ENCODE data around the gene MYH7. TPM values are rescaled to one million over a fixed set of nuclear protein-coding genes. Genes with fewer than 3 reads are reported as not detected.

The MYH7 gene
- total RNA-seq, 5 donors from 2014 or later (not counting 1 experiment from before 2014, with no cell fraction given), result not detected

- Histone ChIP-seq H3K4me3 (ENCODE audit: control insufficient read depth in 1 of 2, extremely low read depth in 1 of 2, low read length in 1 of 2) (no peak overlapping the region), H3K4me1 (ENCODE audit: control insufficient read depth in 1 of 2, extremely low read depth in 1 of 2, insufficient read depth in 2 of 2, low read length in 2 of 2) (no peaks in the 10 kb centered on the region), H3K9me3 (no peaks in the 10 kb centered on the region), H3K36me3 (ENCODE audit: control insufficient read depth in 2 of 2, extremely low read depth in 1 of 2, insufficient read depth in 1 of 2, low read length in 1 of 2) (no peaks in the 10 kb centered on the region), H3K27me3 (replicated peaks in 1 of 2; ENCODE audit: control insufficient read depth in 2 of 2, extremely low read depth in 1 of 2, insufficient read depth in 2 of 2, low read length in 1 of 2) (peaks cover 0 to 14% of the 10 kb centered on the region in 2 experiments), H3K27ac (ENCODE audit: low read length) (no peak overlapping the region)
- H3K9me3 Mint-ChIP-seq, result no peaks in the 10 kb centered on the region
- ATAC-seq (replicated peaks in 1 of 4), result no peak
- ChIA-PET CTCF (no interaction called here), POLR2A (no interaction called here)
- peaks cover 0 to 2% (median 0%) of the 10 kb centered on the region in 3 donors for H3K4me1 Mint-ChIP-seq
- H3K27me3 Mint-ChIP-seq, result peaks cover 16 to 18% of the 10 kb centered on the region in 2 donors
- no peak overlapping the region for H3K4me3 Mint-ChIP-seq
- no peaks in the 10 kb centered on the region for H3K36me3 Mint-ChIP-seq
- no peak for DNase-seq
- no CpG with 5 or more reads among the region's 1 CpG for WGBS (ENCODE audit: insufficient coverage)
- H3K27ac Mint-ChIP-seq, result no peak overlapping the region
Observed at GRCh38 chr14:23444314-23444713, 8.9 kb upstream of the MYH7 start.

DNA sequence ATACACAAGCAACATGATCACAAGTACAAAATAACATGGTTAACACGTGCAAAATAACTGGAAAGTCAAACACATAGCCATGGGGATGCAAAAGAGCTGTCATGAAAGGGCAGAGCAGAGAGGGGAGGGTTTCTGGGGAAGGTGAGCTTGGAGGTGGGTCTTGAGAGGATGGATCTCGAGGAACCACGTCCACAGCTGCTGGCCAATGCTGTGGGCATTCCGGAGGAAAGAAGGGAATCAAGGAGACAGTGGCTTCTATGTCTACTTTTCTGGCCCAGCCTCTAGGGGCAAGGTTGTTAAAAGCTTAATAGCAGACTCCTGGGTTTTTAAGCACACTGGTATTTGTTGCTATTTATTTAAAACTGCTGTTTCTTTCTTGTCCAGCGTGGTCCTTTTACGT lies 8.4 kb upstream of the MYH7 start:
- peaks cover 15 to 18% of the 10 kb centered on the region in 2 donors for H3K27me3 Mint-ChIP-seq
- CTCF ChIA-PET, result no interaction called here

GRCh38 chr14:23443411-23443812 lies 8.0 kb upstream of the MYH7 start:
- no peak for ATAC-seq (replicated peaks in 1 of 4)
- Histone ChIP-seq H3K27ac (ENCODE audit: low read length) (no peak overlapping the region), H3K9me3 (no peaks in the 10 kb centered on the region), H3K4me1 (ENCODE audit: control insufficient read depth in 1 of 2, extremely low read depth in 1 of 2, insufficient read depth in 2 of 2, low read length in 2 of 2) (no peaks in the 10 kb centered on the region), H3K4me3 (ENCODE audit: control insufficient read depth in 1 of 2, extremely low read depth in 1 of 2, low read length in 1 of 2) (no peak overlapping the region), H3K27me3 (replicated peaks in 1 of 2; ENCODE audit: control insufficient read depth in 2 of 2, extremely low read depth in 1 of 2, insufficient read depth in 2 of 2, low read length in 1 of 2) (peaks cover 0 to 12% of the 10 kb centered on the region in 2 experiments), H3K36me3 (ENCODE audit: control insufficient read depth in 2 of 2, extremely low read depth in 1 of 2, insufficient read depth in 1 of 2, low read length in 1 of 2) (no peaks in the 10 kb centered on the region)
- H3K4me1 Mint-ChIP-seq, result peaks cover 0 to 2% (median 0%) of the 10 kb centered on the region in 3 donors
- no peak overlapping the region for H3K4me3 Mint-ChIP-seq
- peaks cover 15 to 18% of the 10 kb centered on the region in 2 donors for H3K27me3 Mint-ChIP-seq
- no peaks in the 10 kb centered on the region for H3K36me3 Mint-ChIP-seq
- H3K9me3 Mint-ChIP-seq, result no peaks in the 10 kb centered on the region
- DNase-seq, result no peak
- CTCF ChIA-PET, result no interaction called here
- H3K27ac Mint-ChIP-seq, result no peak overlapping the region
- POLR2A ChIA-PET, result interaction anchor here in 1 of 2 donors (0.6 kb wide), 1 partner anchor 265 kb away, joined by 10 read pairs; no protein-coding TSS in a partner anchor
- 83% methylated on average over 4 of the region's 11 CpGs for WGBS (ENCODE audit: insufficient coverage)

More for the DNA sequence above, 8.4 kb upstream of the MYH7 start:
- no peaks in the 10 kb centered on the region for H3K4me1 ChIP-seq (ENCODE audit: control insufficient read depth in 1 of 2, extremely low read depth in 1 of 2, insufficient read depth in 2 of 2, low read length in 2 of 2)
- no peak overlapping the region for H3K4me3 ChIP-seq (ENCODE audit: control insufficient read depth in 1 of 2, extremely low read depth in 1 of 2, low read length in 1 of 2)
- H3K9me3 Mint-ChIP-seq, result no peaks in the 10 kb centered on the region
- DNase-seq, result no peak
- 72% methylated on average over 3 of the region's 6 CpGs for WGBS (ENCODE audit: insufficient coverage)
- H3K9me3 ChIP-seq, result no peaks in the 10 kb centered on the region
- H3K27ac ChIP-seq (ENCODE audit: low read length), result no peak overlapping the region
- peaks cover 0 to 12% of the 10 kb centered on the region in 2 experiments for H3K27me3 ChIP-seq (replicated peaks in 1 of 2; ENCODE audit: control insufficient read depth in 2 of 2, extremely low read depth in 1 of 2, insufficient read depth in 2 of 2, low read length in 1 of 2)
- no peak overlapping the region for H3K4me3 Mint-ChIP-seq
- H3K4me1 Mint-ChIP-seq, result peaks cover 0 to 2% (median 0%) of the 10 kb centered on the region in 3 donors
- ATAC-seq (replicated peaks in 1 of 4), result no peak
- no peak overlapping the region for H3K27ac Mint-ChIP-seq
- POLR2A ChIA-PET, result interaction anchor here in 1 of 2 donors (0.6 kb wide), 1 partner anchor 265 kb away, joined by 10 read pairs; no protein-coding TSS in a partner anchor
- H3K36me3 Mint-ChIP-seq, result no peaks in the 10 kb centered on the region
- no peaks in the 10 kb centered on the region for H3K36me3 ChIP-seq (ENCODE audit: control insufficient read depth in 2 of 2, extremely low read depth in 1 of 2, insufficient read depth in 1 of 2, low read length in 1 of 2)

GRCh38 chr14:23442721-23443356 lies 7.4 kb upstream of the MYH7 start:
- H3K36me3 ChIP-seq (ENCODE audit: control insufficient read depth in 2 of 2, extremely low read depth in 1 of 2, insufficient read depth in 1 of 2, low read length in 1 of 2), result no peaks in the 10 kb centered on the region
- H3K27me3 Mint-ChIP-seq, result peaks cover 15 to 18% of the 10 kb centered on the region in 2 donors
- ChIA-PET POLR2A (no interaction called here), CTCF (no interaction called here)
- H3K27ac ChIP-seq (ENCODE audit: low read length), result no peak overlapping the region
- DNase-seq, result no peak
- no peaks in the 10 kb centered on the region for H3K9me3 Mint-ChIP-seq
- H3K4me1 Mint-ChIP-seq, result peaks cover 0 to 2% (median 0%) of the 10 kb centered on the region in 3 donors
- no peak overlapping the region for H3K27ac Mint-ChIP-seq
- H3K4me3 Mint-ChIP-seq, result no peak overlapping the region
- 77% methylated on average over 9 of the region's 9 CpGs for WGBS (ENCODE audit: insufficient coverage)
- no peaks in the 10 kb centered on the region for H3K9me3 ChIP-seq
- peaks cover 0 to 12% of the 10 kb centered on the region in 2 experiments for H3K27me3 ChIP-seq (replicated peaks in 1 of 2; ENCODE audit: control insufficient read depth in 2 of 2, extremely low read depth in 1 of 2, insufficient read depth in 2 of 2, low read length in 1 of 2)
- no peaks in the 10 kb centered on the region for H3K4me1 ChIP-seq (ENCODE audit: control insufficient read depth in 1 of 2, extremely low read depth in 1 of 2, insufficient read depth in 2 of 2, low read length in 2 of 2)
- no peaks in the 10 kb centered on the region for H3K36me3 Mint-ChIP-seq
- H3K4me3 ChIP-seq (ENCODE audit: control insufficient read depth in 1 of 2, extremely low read depth in 1 of 2, low read length in 1 of 2), result no peak overlapping the region
- no peak for ATAC-seq (replicated peaks in 1 of 4)

DNA sequence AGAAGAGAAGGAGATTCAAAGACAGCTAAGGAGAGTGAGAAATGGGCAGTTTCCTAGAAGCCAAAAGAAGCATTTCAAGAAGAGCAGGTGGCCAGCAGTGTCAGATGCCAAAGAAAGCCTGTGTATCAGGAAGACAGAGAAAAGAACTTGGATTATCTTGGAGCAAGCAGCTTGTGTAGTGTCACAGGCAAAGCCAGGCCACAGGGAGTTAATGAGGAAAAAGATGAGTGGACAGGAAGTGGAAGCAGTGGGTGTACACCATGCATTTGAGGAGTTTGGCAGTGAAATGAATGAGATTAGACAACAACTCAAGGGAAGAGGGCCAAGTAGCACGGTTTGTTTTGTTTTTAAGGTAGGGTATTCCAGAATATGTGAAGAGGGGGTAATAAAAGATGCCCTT lies 5.6 kb upstream of the MYH7 start:
- no peaks in the 10 kb centered on the region for H3K4me1 ChIP-seq (ENCODE audit: control insufficient read depth in 1 of 2, extremely low read depth in 1 of 2, insufficient read depth in 2 of 2, low read length in 2 of 2)
- no peak overlapping the region for H3K27ac ChIP-seq (ENCODE audit: low read length)
- H3K4me3 ChIP-seq (ENCODE audit: control insufficient read depth in 1 of 2, extremely low read depth in 1 of 2, low read length in 1 of 2), result no peak overlapping the region
- H3K27me3 ChIP-seq (replicated peaks in 1 of 2; ENCODE audit: control insufficient read depth in 2 of 2, extremely low read depth in 1 of 2, insufficient read depth in 2 of 2, low read length in 1 of 2), result peaks cover 0 to 14% of the 10 kb centered on the region in 2 experiments
- POLR2A ChIA-PET, result interaction anchor here in 1 of 2 donors (0.6 kb wide), 1 partner anchor 62 kb away, joined by 3 read pairs; no protein-coding TSS in a partner anchor
- Mint-ChIP-seq H3K27me3 (peaks cover 15 to 18% of the 10 kb centered on the region in 2 donors), H3K4me3 (no peak overlapping the region), H3K4me1 (no peaks in the 10 kb centered on the region), H3K36me3 (no peaks in the 10 kb centered on the region), H3K27ac (no peak overlapping the region), H3K9me3 (no peaks in the 10 kb centered on the region)
- no peak for ATAC-seq (replicated peaks in 1 of 4)
- no peaks in the 10 kb centered on the region for H3K36me3 ChIP-seq (ENCODE audit: control insufficient read depth in 2 of 2, extremely low read depth in 1 of 2, insufficient read depth in 1 of 2, low read length in 1 of 2)
- no peak for DNase-seq
- CTCF ChIA-PET, result interaction anchor here in 1 of 2 donors (0.5 kb wide), 1 partner anchor 184 kb away, joined by 3 read pairs; no protein-coding TSS in a partner anchor
- H3K9me3 ChIP-seq, result no peaks in the 10 kb centered on the region
- 83% methylated on average over 1 of the region's 1 CpG for WGBS (ENCODE audit: insufficient coverage)

DNA sequence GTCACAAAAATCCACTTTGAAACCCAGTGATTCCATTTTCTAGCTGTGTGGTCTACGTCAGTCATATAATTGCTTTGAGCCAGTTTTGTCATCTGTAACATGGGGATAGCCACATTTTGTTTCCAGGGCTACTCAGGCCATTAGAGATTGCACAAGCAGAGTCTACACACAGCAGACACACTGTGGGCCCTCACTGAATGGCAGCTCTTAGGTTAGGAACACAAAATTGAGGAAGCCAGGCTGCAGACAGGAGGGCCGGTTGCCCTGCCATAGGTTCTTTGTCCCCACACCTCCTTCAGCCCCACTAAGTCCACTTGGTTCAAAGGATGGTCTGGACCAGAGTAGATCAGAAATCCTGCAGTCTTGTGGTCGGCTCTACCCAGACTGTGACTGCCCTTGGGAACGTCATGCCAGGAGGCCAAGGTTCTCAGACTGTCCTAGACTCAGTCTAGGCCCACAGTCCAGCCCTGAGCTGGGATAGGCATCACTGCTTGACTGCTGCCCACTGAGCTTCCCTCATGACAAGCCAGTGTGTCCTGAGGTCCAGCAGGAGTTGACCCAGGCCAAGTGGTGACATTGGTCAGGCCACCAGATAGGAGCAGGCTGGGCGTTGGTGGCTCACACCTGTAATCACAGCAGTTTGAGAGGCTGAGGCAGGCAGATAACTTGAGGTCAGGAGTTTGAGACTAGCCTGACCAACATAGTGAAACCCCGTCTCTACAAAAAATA lies 3.8 kb upstream of the MYH7 start:
- WGBS (ENCODE audit: insufficient coverage), result 85% methylated on average over 6 of the region's 6 CpGs
- ChIA-PET CTCF (interaction anchor here in 1 of 2 donors (0.6 kb wide), 1 partner anchor 245 kb away, joined by 4 read pairs; no protein-coding TSS in a partner anchor), POLR2A (no interaction called here)
- ATAC-seq (replicated peaks in 1 of 4), result no peak
- no peak overlapping the region for H3K4me3 ChIP-seq (ENCODE audit: control insufficient read depth in 1 of 2, extremely low read depth in 1 of 2, low read length in 1 of 2)
- no peaks in the 10 kb centered on the region for H3K36me3 Mint-ChIP-seq
- H3K9me3 Mint-ChIP-seq, result no peaks in the 10 kb centered on the region
- no peak overlapping the region for H3K27ac Mint-ChIP-seq
- H3K27me3 ChIP-seq (replicated peaks in 1 of 2; ENCODE audit: control insufficient read depth in 2 of 2, extremely low read depth in 1 of 2, insufficient read depth in 2 of 2, low read length in 1 of 2), result peaks cover 0 to 17% of the 10 kb centered on the region in 2 experiments
- no peak for DNase-seq
- no peak overlapping the region for H3K4me3 Mint-ChIP-seq
- H3K9me3 ChIP-seq, result no peaks in the 10 kb centered on the region
- no peak overlapping the region for H3K27ac ChIP-seq (ENCODE audit: low read length)
- H3K36me3 ChIP-seq (ENCODE audit: control insufficient read depth in 2 of 2, extremely low read depth in 1 of 2, insufficient read depth in 1 of 2, low read length in 1 of 2), result no peaks in the 10 kb centered on the region
- no peaks in the 10 kb centered on the region for H3K4me1 ChIP-seq (ENCODE audit: control insufficient read depth in 1 of 2, extremely low read depth in 1 of 2, insufficient read depth in 2 of 2, low read length in 2 of 2)
- H3K27me3 Mint-ChIP-seq, result peaks cover 15 to 21% of the 10 kb centered on the region in 2 donors
- no peaks in the 10 kb centered on the region for H3K4me1 Mint-ChIP-seq

Data from T-cell (primary cell).